Measurements from ENCODE around the gene CCDC82.

DNA sequence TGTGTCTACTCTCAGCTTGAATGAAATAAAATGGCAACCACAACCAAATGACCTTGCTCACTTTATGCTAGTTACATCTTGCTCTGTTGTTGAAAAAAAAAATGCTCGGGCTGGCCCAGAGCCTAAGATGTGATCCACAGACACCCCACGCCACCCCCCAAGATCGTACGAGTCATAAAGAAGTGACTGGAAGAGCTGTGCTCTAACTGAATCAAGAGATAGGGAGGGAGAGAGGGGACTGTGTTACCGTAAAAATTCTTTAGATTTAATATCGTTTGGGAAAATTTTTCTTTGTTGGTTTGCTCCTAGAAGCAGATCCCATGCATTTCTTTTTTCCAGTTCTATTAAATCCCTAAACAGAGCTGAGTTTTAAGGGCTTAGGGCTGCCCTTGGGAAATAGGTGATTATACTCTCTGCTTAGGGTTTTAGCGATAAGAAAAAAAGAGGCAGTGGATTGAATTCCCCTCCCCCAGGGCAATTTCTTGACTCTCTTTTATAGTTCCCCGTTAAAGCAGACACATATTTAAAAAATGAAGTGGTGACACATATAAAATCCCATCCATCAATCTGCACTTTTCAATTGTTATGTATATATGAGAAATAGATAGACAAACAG is 61.2 kb downstream of the CCDC82 start:
- TF ChIP-seq GATA2 (IDR thresholded peaks at IDR 0.05; ENCODE audit: low read depth, low read length) (no peak), GATA3 (IDR thresholded peaks at IDR 0.05; ENCODE audit: low read depth, low read length) (no peak)

All from SH-SY5Y (cell line).